Fibroblast of pulmonary artery (primary cell): Measurements from ENCODE around the gene SMYD2.
A peak's percentile ranks its signal among the peaks of the same experiment; 100 is the strongest.

Source experiments
- DNase-seq: peaks from one replicate; pipeline ENCODE4 v3.0.0-alpha.2; 2010; ENCODE audit warnings: low read depth
- H3K4me3 ChIP-seq: replicated peaks from 2 replicates; pipeline ENCODE4 v1.5.1; 2011; ENCODE audit warnings: low read depth, mild to moderate bottlenecking, control low read depth, low read length, moderate library complexity
- CTCF ChIP-seq: IDR thresholded peaks from 2 replicates; pipeline ENCODE4 v1.5.1; 2011; ENCODE audit warnings: mild to moderate bottlenecking, control low read depth, low read length, inconsistent platforms; ENCODE audit errors: missing control alignments

The SMYD2 gene

GRCh38 chr1:214329470-214330220 lies 48.7 kb downstream of the SMYD2 start:
- DNase-seq = no peak
- no peak for TF ChIP-seq CTCF
- no peak overlapping the region for H3K4me3 ChIP-seq

- H3K4me3 ChIP-seq = no peak overlapping the region
- TF ChIP-seq CTCF = no peak
- no peak for DNase-seq
Observed at GRCh38 chr1:214330222-214330621, 49.3 kb downstream of the SMYD2 start.

DNA sequence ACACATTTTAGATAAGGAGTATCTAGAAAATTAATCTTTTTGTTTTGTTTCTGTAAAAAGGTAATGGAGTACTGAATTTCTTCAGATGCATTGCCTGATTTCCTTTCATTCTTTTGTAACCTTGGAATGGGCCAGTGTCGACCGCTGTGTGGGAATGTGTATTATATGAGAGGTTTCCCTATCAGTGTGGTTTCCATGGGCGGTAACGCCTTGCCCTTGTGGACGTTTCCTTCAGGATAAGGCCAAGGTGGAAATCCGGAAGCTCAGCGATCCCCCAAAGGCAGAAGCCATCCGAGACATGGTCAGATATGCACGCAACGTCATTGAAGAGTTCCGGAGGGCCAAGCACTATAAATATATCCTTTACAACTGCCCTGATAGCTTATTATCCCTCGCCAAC lies 49.8 kb downstream of the SMYD2 start:
- no peak for TF ChIP-seq CTCF
- DNase-seq = no peak
- H3K4me3 ChIP-seq = no peak overlapping the region

DNA sequence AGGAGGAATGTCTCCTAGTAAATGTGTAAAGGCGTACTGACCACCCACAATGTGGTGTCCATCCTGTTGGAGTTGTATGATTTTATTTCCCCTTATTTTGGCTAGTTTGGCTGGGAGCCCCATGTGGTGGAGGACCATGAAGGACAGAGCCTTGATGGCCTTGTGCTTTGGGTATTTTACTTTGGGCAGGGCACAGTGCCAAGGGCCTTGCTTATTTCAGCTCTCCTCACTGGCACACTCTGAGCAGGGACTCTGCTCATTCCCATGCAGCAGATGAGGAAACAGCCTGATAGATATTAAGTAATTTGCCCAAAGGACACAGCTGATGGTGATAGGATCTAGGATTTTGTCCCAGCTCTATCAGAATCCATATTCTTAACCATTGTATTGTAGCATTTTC lies 50.2 kb downstream of the SMYD2 start:
- no peak for DNase-seq
- no peak for TF ChIP-seq CTCF
- H3K4me3 ChIP-seq = no peak overlapping the region

DNA sequence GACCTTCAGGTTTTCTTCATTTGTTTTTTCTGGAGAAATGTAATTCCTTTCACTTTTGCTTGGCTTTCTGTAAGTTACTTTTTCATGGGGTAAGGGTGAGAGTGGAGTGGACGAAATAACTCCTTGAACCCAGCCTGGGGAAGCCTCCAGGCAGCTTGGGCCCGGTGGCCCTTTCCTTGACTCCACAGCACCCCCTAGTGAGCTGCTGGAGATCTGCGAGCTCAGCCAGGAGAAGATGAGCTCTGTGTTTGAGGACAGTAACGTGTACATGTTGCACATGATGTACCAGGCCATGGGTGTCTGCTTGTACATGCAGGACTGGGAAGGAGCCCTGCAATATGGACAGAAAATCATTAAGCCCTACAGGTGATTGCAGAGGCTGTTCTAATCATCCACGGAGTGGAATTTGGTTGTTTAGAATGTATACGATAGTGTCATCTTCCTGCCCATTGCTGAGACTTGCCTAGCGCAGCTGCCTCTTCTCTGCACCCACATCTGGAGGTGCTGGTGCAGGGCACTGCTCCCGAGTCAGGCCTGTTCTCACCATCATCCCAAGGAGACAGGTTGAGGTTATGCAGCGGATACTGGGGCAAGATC lies 51.0 kb downstream of the SMYD2 start:
- peak; percentile 92 for TF ChIP-seq CTCF
- DNase-seq = peak; percentile 52
- no peak overlapping the region for H3K4me3 ChIP-seq

DNA sequence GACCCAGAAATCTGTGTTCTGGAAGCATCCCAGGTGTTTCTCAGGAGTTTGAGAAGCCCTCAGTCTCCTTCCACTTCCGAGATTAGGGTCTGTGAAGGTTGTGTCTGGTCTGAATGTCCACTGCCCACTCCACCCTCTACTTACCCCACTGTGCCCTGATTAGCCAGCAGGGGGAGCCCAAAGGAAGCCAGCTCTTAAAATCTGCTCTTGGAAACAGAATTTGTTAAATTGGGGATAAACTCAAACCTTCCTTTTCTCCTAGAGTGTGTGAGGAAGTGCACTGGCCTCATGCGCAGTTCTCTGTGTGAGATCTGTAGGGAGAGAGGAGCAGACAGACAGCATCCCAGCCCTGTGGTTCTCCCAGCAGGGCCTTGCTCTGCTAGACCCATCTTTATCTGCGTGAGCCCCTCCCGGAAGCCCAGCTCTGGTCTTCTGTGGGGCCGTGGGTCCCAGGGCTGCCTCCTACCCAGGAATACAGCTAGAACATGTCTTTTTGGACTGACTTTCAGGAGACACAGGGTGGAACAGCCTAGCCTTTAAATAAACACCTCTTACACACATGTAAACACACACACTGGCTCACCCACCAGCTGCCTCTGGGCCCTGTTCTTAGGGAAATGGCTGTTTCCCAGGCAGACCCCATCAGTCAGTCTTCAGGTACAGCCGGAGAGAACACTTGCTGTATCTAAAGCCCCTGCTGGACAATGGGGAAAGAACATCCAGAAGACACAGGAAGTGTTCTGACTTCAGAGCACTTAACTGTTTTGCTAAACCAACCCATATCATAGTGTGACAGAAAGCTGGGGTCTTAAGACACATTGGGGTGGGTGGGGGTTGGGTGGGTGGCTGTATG lies 52.2 kb downstream of the SMYD2 start:
- peak; percentile 68 for DNase-seq
- TF ChIP-seq CTCF = peak; percentile 97

More for the DNA sequence above, 52.2 kb downstream of the SMYD2 start:
- H3K4me3 ChIP-seq = no peak overlapping the region
